HEK293 (cell line): Measurements from ENCODE around the gene HPS4.

ENCODE experiments used
- BCL6B ChIP-seq: fragments of 450-650 bp; formaldehyde crosslinking; IDR thresholded peaks from 2 replicates; pipeline ENCODE4 v1.5.1; 2017; ENCODE audit warnings: missing biosample characterization, missing genetic modification characterization
- HOXC10 ChIP-seq: sonication (generic); formaldehyde crosslinking; IDR thresholded peaks from 2 replicates; pipeline ENCODE4 v1.8.1; 2023; ENCODE audit warnings: mild to moderate bottlenecking, missing genetic modification reagents
- KLF10 ChIP-seq: fragments of 450-650 bp; IDR thresholded peaks from 2 replicates; pipeline ENCODE4 v1.5.1; 2018; ENCODE audit warnings: missing biosample characterization, mild to moderate bottlenecking, missing genetic modification characterization
- KLF17 ChIP-seq: fragments of 450-650 bp; formaldehyde crosslinking; IDR thresholded peaks from 2 replicates; pipeline ENCODE4 v1.5.1; 2016; ENCODE audit warnings: missing biosample characterization, missing genetic modification characterization
- PBX3 ChIP-seq: sonication (generic); formaldehyde crosslinking; IDR thresholded peaks from 2 replicates; pipeline ENCODE4 v1.8.1; 2022; ENCODE audit warnings: mild to moderate bottlenecking, moderate library complexity, missing genetic modification reagents
- SCRT1 ChIP-seq: fragments of 450-650 bp; formaldehyde crosslinking; IDR thresholded peaks from 2 replicates; pipeline ENCODE4 v1.5.1; 2016; ENCODE audit warnings: missing biosample characterization, missing genetic modification characterization, borderline replicate concordance
- SETDB1 ChIP-seq: IDR thresholded peaks from one replicate; pipeline ENCODE4 v1.6.1; 2017; ENCODE audit warnings: mild to moderate bottlenecking, low read length, moderate library complexity, mixed read lengths; ENCODE audit not compliant: insufficient read length
- SP3 ChIP-seq: fragments of 450-650 bp; formaldehyde crosslinking; IDR thresholded peaks from 2 replicates; pipeline ENCODE4 v1.5.1; 2016; ENCODE audit warnings: missing biosample characterization, missing genetic modification characterization
- SP7 ChIP-seq: fragments of 450-650 bp; formaldehyde crosslinking; IDR thresholded peaks from 2 replicates; pipeline ENCODE4 v1.5.1; 2016; ENCODE audit warnings: missing biosample characterization, missing genetic modification characterization
- ZBTB26 ChIP-seq: fragments of 450-650 bp; formaldehyde crosslinking; optimal IDR thresholded peaks from 2 replicates; pipeline ENCODE3; 2016; ENCODE audit warnings: missing biosample characterization, mild to moderate bottlenecking, missing genetic modification characterization
- ZBTB48 ChIP-seq: fragments of 450-650 bp; formaldehyde crosslinking; IDR thresholded peaks from 2 replicates; pipeline ENCODE4 v1.5.1; 2016; ENCODE audit warnings: missing biosample characterization, missing genetic modification characterization
- ZBTB8A ChIP-seq: fragments of 450-650 bp; formaldehyde crosslinking; IDR thresholded peaks from 2 replicates; pipeline ENCODE4 v1.5.1; 2016; ENCODE audit warnings: missing biosample characterization, missing genetic modification characterization
- ZFHX2 ChIP-seq: fragments of 450-650 bp; formaldehyde crosslinking; conservative IDR thresholded peaks from 2 replicates; pipeline ENCODE4 v1.5.1; 2016; ENCODE audit warnings: missing biosample characterization, missing genetic modification characterization
- ZNF121 ChIP-seq: fragments of 450-650 bp; formaldehyde crosslinking; IDR thresholded peaks from 2 replicates; pipeline ENCODE4 v1.5.1; 2016; ENCODE audit warnings: missing biosample characterization, missing genetic modification characterization
- ZNF146 ChIP-seq: fragments of 450-650 bp; formaldehyde crosslinking; IDR thresholded peaks from 2 replicates; pipeline ENCODE4 v1.5.1; 2016; ENCODE audit warnings: missing biosample characterization, missing genetic modification characterization
- ZNF157 ChIP-seq: fragments of 450-650 bp; formaldehyde crosslinking; IDR thresholded peaks from 2 replicates; pipeline ENCODE4 v1.5.1; 2016; ENCODE audit warnings: missing biosample characterization, missing genetic modification characterization
- ZNF239 ChIP-seq: fragments of 450-650 bp; formaldehyde crosslinking; IDR thresholded peaks from 2 replicates; pipeline ENCODE4 v1.5.1; 2016; ENCODE audit warnings: missing biosample characterization, missing genetic modification characterization
- ZNF24 ChIP-seq: fragments of 450-650 bp; formaldehyde crosslinking; IDR thresholded peaks from 2 replicates; pipeline ENCODE4 v1.5.1; 2016; ENCODE audit warnings: missing biosample characterization, missing genetic modification characterization
- ZNF274 ChIP-seq, 2 experiments: fragments of 200-500 bp in 1 of 2; fragments of 450-650 bp in 1 of 2; sonication (Bioruptor generic) in 1 of 2; formaldehyde crosslinking in 1 of 2; IDR thresholded peaks; 2 replicates each; pipeline versions ENCODE4 v1.5.1 to v1.6.1; 2014 to 2016; ENCODE audit warnings: borderline replicate concordance in 1 of 2, inconsistent platforms in 1 of 2, low read length in 1 of 2, missing biosample characterization in 1 of 2, missing genetic modification characterization in 1 of 2
- ZNF362 ChIP-seq: fragments of 450-650 bp; formaldehyde crosslinking; IDR thresholded peaks from 2 replicates; pipeline ENCODE4 v1.5.1; 2016; ENCODE audit warnings: missing biosample characterization, missing genetic modification characterization
- ZNF391 ChIP-seq: fragments of 450-650 bp; formaldehyde crosslinking; IDR thresholded peaks from 2 replicates; pipeline ENCODE4 v1.5.1; 2016; ENCODE audit warnings: low read depth, missing biosample characterization, missing genetic modification characterization, borderline replicate concordance
- ZNF398 ChIP-seq: fragments of 450-650 bp; formaldehyde crosslinking; IDR thresholded peaks from 2 replicates; pipeline ENCODE4 v1.5.1; 2017; ENCODE audit warnings: missing biosample characterization, missing genetic modification characterization
- ZNF433 ChIP-seq: fragments of 450-650 bp; formaldehyde crosslinking; IDR thresholded peaks from 2 replicates; pipeline ENCODE4 v1.5.1; 2016; ENCODE audit warnings: missing biosample characterization, missing genetic modification characterization, low read depth
- ZNF521 ChIP-seq: fragments of 450-650 bp; formaldehyde crosslinking; IDR thresholded peaks from 2 replicates; pipeline ENCODE4 v1.5.1; 2017; ENCODE audit warnings: missing biosample characterization, mild to moderate bottlenecking, missing genetic modification characterization
- ZNF529 ChIP-seq: fragments of 450-650 bp; formaldehyde crosslinking; IDR thresholded peaks from 2 replicates; pipeline ENCODE4 v1.5.1; 2017; ENCODE audit warnings: missing genetic modification characterization, missing biosample characterization; ENCODE audit not compliant: insufficient replicate concordance
- ZNF549 ChIP-seq: fragments of 450-650 bp; IDR thresholded peaks from 2 replicates; pipeline ENCODE4 v1.5.1; 2018; ENCODE audit warnings: missing biosample characterization, missing genetic modification characterization, mild to moderate bottlenecking, inconsistent platforms, moderate library complexity
- ZNF580 ChIP-seq: fragments of 450-650 bp; formaldehyde crosslinking; IDR thresholded peaks from 2 replicates; pipeline ENCODE4 v1.5.1; 2016; ENCODE audit warnings: missing biosample characterization, missing genetic modification characterization
- ZNF660 ChIP-seq: fragments of 450-650 bp; IDR thresholded peaks from 2 replicates; pipeline ENCODE4 v1.5.1; 2018; ENCODE audit warnings: missing biosample characterization, mild to moderate bottlenecking, missing genetic modification characterization
- ZNF664 ChIP-seq: fragments of 450-650 bp; formaldehyde crosslinking; IDR thresholded peaks from 2 replicates; pipeline ENCODE4 v1.5.1; 2016; ENCODE audit warnings: missing biosample characterization, missing genetic modification characterization
- ZNF747 ChIP-seq: fragments of 450-650 bp; formaldehyde crosslinking; IDR thresholded peaks from 2 replicates; pipeline ENCODE4 v1.5.1; 2016; ENCODE audit warnings: missing biosample characterization, missing genetic modification characterization
- ZNF76 ChIP-seq: fragments of 450-650 bp; formaldehyde crosslinking; IDR thresholded peaks from 2 replicates; pipeline ENCODE4; 2016; ENCODE audit warnings: low read depth, missing biosample characterization, missing genetic modification characterization, borderline replicate concordance
- ZNF791 ChIP-seq: fragments of 450-650 bp; formaldehyde crosslinking; IDR thresholded peaks from 2 replicates; pipeline ENCODE4 v1.5.1; 2016; ENCODE audit warnings: missing biosample characterization, missing genetic modification characterization
- ZNF843 ChIP-seq: fragments of 450-650 bp; formaldehyde crosslinking; IDR thresholded peaks from 2 replicates; pipeline ENCODE4 v1.5.1; 2016; ENCODE audit warnings: missing biosample characterization, missing genetic modification characterization

Gene HPS4

GRCh38 chr22:26512149-26512793 lies 28.7 kb upstream of the HPS4 start, which contains the start of gene TFIP11 (continued):
- TF ChIP-seq PBX3: peak; percentile 84; the same call in 1 of the 2 replicates
- peak; percentile 68 for TF ChIP-seq SP7 (tag by site-specific recombination)
- TF ChIP-seq ZNF549 (tag by site-specific recombination): no peak
- no peak for TF ChIP-seq ZNF580 (tag by site-specific recombination)
- peak; percentile 70; the same call in 1 of the 2 replicates for TF ChIP-seq KLF17
- TF ChIP-seq ZNF274 (IDR thresholded peaks at IDR 0.05; ENCODE audit: low read length): no peak
- no peak for TF ChIP-seq ZNF274 (tag by site-specific recombination; IDR thresholded peaks at IDR 0.05; ENCODE audit: borderline replicate concordance)
- TF ChIP-seq ZNF747 (tag by site-specific recombination): no peak
- TF ChIP-seq ZBTB8A (tag by site-specific recombination): no peak
- TF ChIP-seq ZNF529 (tag by site-specific recombination): no peak
- no peak for TF ChIP-seq ZNF146 (tag by site-specific recombination)
- no peak for TF ChIP-seq SETDB1
- no peak for TF ChIP-seq ZNF843 (tag by site-specific recombination)
- TF ChIP-seq ZNF664 (tag by site-specific recombination): no peak
- no peak for TF ChIP-seq BCL6B
- TF ChIP-seq ZNF362 (tag by site-specific recombination): no peak
- TF ChIP-seq ZNF76 (tag by site-specific recombination): peak; percentile 42; the same call in 1 of the 2 replicates
- TF ChIP-seq ZBTB26: peak; percentile 26
- TF ChIP-seq SCRT1 (tag by site-specific recombination): no peak
- TF ChIP-seq SP3: peak; percentile 52; the same call in 1 of the 2 replicates
- TF ChIP-seq ZFHX2: peak; percentile 75
- TF ChIP-seq ZNF791 (tag by site-specific recombination): no peak
- no peak for TF ChIP-seq ZNF660
- TF ChIP-seq ZNF433 (tag by site-specific recombination): no peak
- peak; percentile 24; the same call in 1 of the 2 replicates for TF ChIP-seq ZNF24 (tag by site-specific recombination)
- TF ChIP-seq ZNF157: no peak
- TF ChIP-seq HOXC10 (CRISPR knock-in tag): no peak
- TF ChIP-seq ZNF391 (tag by site-specific recombination): no peak
- no peak for TF ChIP-seq ZNF121 (tag by site-specific recombination)
- TF ChIP-seq ZNF239 (tag by site-specific recombination): no peak
- TF ChIP-seq ZNF398 (tag by site-specific recombination): no peak
- no peak for TF ChIP-seq KLF10 (tag by site-specific recombination)
- TF ChIP-seq ZNF521 (tag by site-specific recombination): no peak
- TF ChIP-seq ZBTB48: no peak
